H1 (cell line): Measurements from ENCODE around the gene PRKCA. TPM values are rescaled to one million over a fixed set of nuclear protein-coding genes. Genes with fewer than 3 reads are reported as not detected.

Experiments used
- CTCF ChIA-PET: fragments of 300-600 bp; sonication (Branson Sonifier 250); formaldehyde crosslinking; loops from one replicate; lab custom pipeline; 2021; ENCODE audit not compliant: partially characterized antibody; lab: Charles Lee
- POLR2A ChIA-PET: fragments of 300-600 bp; sonication (Branson Sonifier 250); formaldehyde crosslinking; loops from one replicate; lab custom pipeline; 2021; ENCODE audit warnings: inconsistent platforms; ENCODE audit not compliant: partially characterized antibody; lab: Charles Lee
- DNase-seq, 2 experiments: peaks; one replicate each; pipeline versions ENCODE4 v3.0.0 to v3.0.0-alpha.2; 2010 to 2022; ENCODE audit warnings: low spot score in 2 of 2, low read depth in 1 of 2, mixed read lengths in 1 of 2
- FAIRE-seq: peaks from 2 replicates; lab custom pipeline; 2011; peaks lifted over from hg19 to GRCh38; lab: Jason Lieb, UNC
- H2AFZ ChIP-seq: 2 replicates; pipeline ENCODE4 v1.8.1; 2012; ENCODE audit warnings: low read length, inconsistent platforms
- H2AK5ac ChIP-seq: 2 replicates; pipeline ENCODE4 v1.6.1; 2013; ENCODE audit warnings: low read depth, low read length
- H2BK120ac ChIP-seq: replicated peaks from 2 replicates; pipeline ENCODE3; 2013; ENCODE audit warnings: low read depth, low read length, inconsistent platforms
- H2BK12ac ChIP-seq: 2 replicates; pipeline ENCODE4 v1.6.1; 2013; ENCODE audit warnings: low read depth, low read length
- H2BK15ac ChIP-seq: 2 replicates; pipeline ENCODE4 v1.6.1; 2013; ENCODE audit warnings: low read length
- H2BK20ac ChIP-seq: 2 replicates; pipeline ENCODE4 v1.6.1; 2013; ENCODE audit warnings: low read length
- H2BK5ac ChIP-seq: 2 replicates; pipeline ENCODE4 v1.6.1; 2013; ENCODE audit warnings: low read depth, low read length
- H3K14ac ChIP-seq: 2 replicates; pipeline ENCODE4 v1.6.1; 2013; ENCODE audit warnings: inconsistent platforms; ENCODE audit not compliant: insufficient read length
- H3K18ac ChIP-seq: 2 replicates; pipeline ENCODE4 v1.6.1; 2013; ENCODE audit warnings: low read length; ENCODE audit errors: extremely low read depth
- H3K23ac ChIP-seq: 2 replicates; pipeline ENCODE4 v1.6.1; 2013; ENCODE audit warnings: inconsistent platforms; ENCODE audit not compliant: insufficient read length
- H3K23me2 ChIP-seq: 2 replicates; pipeline ENCODE4 v1.6.1; 2013; ENCODE audit warnings: low read depth, low read length
- H3K27ac ChIP-seq: 2 replicates; pipeline ENCODE4 v1.6.1; 2011; ENCODE audit warnings: low read depth, low read length, inconsistent platforms
- H3K27me3 ChIP-seq, 4 experiments: replicated peaks in 1 of 4; 1 replicate in 1 of 4; 2 replicates in 3 of 4; pipeline versions ENCODE4 v1.6.1 to v1.8.1; 2011 to 2013; ENCODE audit warnings: low read length in 3 of 4, mild to moderate bottlenecking in 3 of 4, inconsistent platforms in 2 of 4, mixed read lengths in 2 of 4, moderate library complexity in 1 of 4; ENCODE audit not compliant: control insufficient read depth in 3 of 4, insufficient read depth in 3 of 4; ENCODE audit errors: extremely low read depth in 1 of 4
- H3K36me3 ChIP-seq, 4 experiments: 2 replicates each; pipeline versions ENCODE4 v1.6.1 to v1.8.1; 2011 to 2013; ENCODE audit warnings: mild to moderate bottlenecking in 4 of 4, low read length in 3 of 4, moderate library complexity in 2 of 4, control low read depth in 1 of 4, inconsistent platforms in 1 of 4; ENCODE audit not compliant: insufficient read depth in 4 of 4, control insufficient read depth in 2 of 4
- H3K4ac ChIP-seq: replicated peaks from 2 replicates; pipeline ENCODE3; 2013; ENCODE audit warnings: low read length, low read depth, mixed read lengths, inconsistent platforms; ENCODE audit not compliant: insufficient read length
- H3K4me1 ChIP-seq, 4 experiments: replicated peaks in 1 of 4; 1 replicate in 1 of 4; 2 replicates in 3 of 4; pipeline versions ENCODE4 v1.6.1 to v1.8.1; 2011 to 2013; ENCODE audit warnings: low read length in 3 of 4, inconsistent platforms in 2 of 4, mixed read lengths in 1 of 4; ENCODE audit not compliant: insufficient read depth in 4 of 4, control insufficient read depth in 3 of 4
- H3K4me2 ChIP-seq, 2 experiments: 2 replicates each; pipeline versions ENCODE4 v1.6.1 to v1.8.1; 2011 to 2013; ENCODE audit warnings: low read depth in 2 of 2, low read length in 2 of 2, control low read depth in 1 of 2, inconsistent platforms in 1 of 2, mild to moderate bottlenecking in 1 of 2; ENCODE audit not compliant: insufficient read depth in 1 of 2
- H3K4me3 ChIP-seq, 4 experiments: fragments of 200-600, 300-600 bp in 1 of 4; sonication (generic), shearing (Covaris generic), sonication (Bioruptor Twin) in 1 of 4; 2 replicates each; pipeline versions ENCODE4 v1.5.1 to v1.8.1; 2011 to 2016; ENCODE audit warnings: low read length in 4 of 4, low read depth in 3 of 4, control low read depth in 2 of 4, inconsistent platforms in 2 of 4, mild to moderate bottlenecking in 2 of 4, mixed read lengths in 1 of 4, moderate library complexity in 1 of 4; ENCODE audit not compliant: insufficient read depth in 2 of 4; ENCODE audit errors: extremely low read depth in 1 of 4
- H3K56ac ChIP-seq: replicated peaks from 2 replicates; pipeline ENCODE3; 2013; ENCODE audit warnings: low read depth, mild to moderate bottlenecking, mixed read lengths, low read length, inconsistent platforms; ENCODE audit not compliant: insufficient read length
- H3K79me1 ChIP-seq: 2 replicates; pipeline ENCODE4 v1.6.1; 2013; ENCODE audit warnings: low read depth, low read length, control low read depth
- H3K79me2 ChIP-seq, 2 experiments: 2 replicates each; pipeline versions ENCODE4 v1.6.1 to v1.8.1; 2012 to 2013; ENCODE audit warnings: low read length in 2 of 2, mild to moderate bottlenecking in 2 of 2, inconsistent platforms in 1 of 2; ENCODE audit not compliant: insufficient read depth in 2 of 2, control insufficient read depth in 1 of 2
- H3K9ac ChIP-seq, 4 experiments: replicated peaks in 1 of 4; 1 replicate in 1 of 4; 2 replicates in 3 of 4; pipeline versions ENCODE4 v1.6.1 to v1.8.1; 2011 to 2013; ENCODE audit warnings: low read depth in 3 of 4, low read length in 3 of 4, control low read depth in 2 of 4, mild to moderate bottlenecking in 2 of 4, moderate library complexity in 2 of 4, inconsistent platforms in 1 of 4; ENCODE audit errors: extremely low read depth in 1 of 4
- H3K9me3 ChIP-seq, 2 experiments: 2 replicates each; pipeline versions ENCODE4 v1.6.1 to v1.8.1; 2012 to 2013; ENCODE audit warnings: mild to moderate bottlenecking in 2 of 2, moderate library complexity in 2 of 2, control low read depth in 1 of 2, inconsistent platforms in 1 of 2, low read depth in 1 of 2, low read length in 1 of 2, mixed read lengths in 1 of 2; ENCODE audit not compliant: insufficient read depth in 2 of 2
- H4K20me1 ChIP-seq, 2 experiments: replicated peaks in 1 of 2; 2 replicates each; pipeline versions ENCODE3 to v1.8.1; 2011 to 2013; ENCODE audit warnings: inconsistent platforms in 2 of 2, low read length in 2 of 2, mild to moderate bottlenecking in 1 of 2; ENCODE audit not compliant: insufficient read depth in 2 of 2, control insufficient read depth in 1 of 2
- H4K5ac ChIP-seq: 2 replicates; pipeline ENCODE4 v1.6.1; 2013; ENCODE audit warnings: low read length, low read depth, mixed read lengths, inconsistent platforms; ENCODE audit not compliant: insufficient read length
- H4K8ac ChIP-seq: 2 replicates; pipeline ENCODE4 v1.8.0; 2013; ENCODE audit warnings: mild to moderate bottlenecking, moderate library complexity, low read length, inconsistent platforms; ENCODE audit not compliant: insufficient read depth; ENCODE audit errors: extremely low read depth
- H4K91ac ChIP-seq: replicated peaks from 2 replicates; pipeline ENCODE3; 2013; ENCODE audit warnings: low read length, mixed read lengths, inconsistent platforms; ENCODE audit not compliant: insufficient read length
- RNF2 ChIP-seq: fragments of 200-900, 300-1000 bp; sonication (generic); IDR thresholded peaks from 2 replicates; pipeline ENCODE4 v1.7.1; 2016; ENCODE audit warnings: borderline replicate concordance, low read depth, mild to moderate bottlenecking, antibody characterized with exemption, low read length; ENCODE audit not compliant: poor library complexity, severe bottlenecking; ENCODE audit errors: missing control alignments
- SIN3A ChIP-seq, 2 experiments: IDR thresholded peaks in 1 of 2; conservative IDR thresholded peaks in 1 of 2; 2 replicates each; pipeline ENCODE4 v1.6.1; 2011 to 2012; ENCODE audit warnings: low read length in 2 of 2, improper control_type of control experiment in 1 of 2, low read depth in 1 of 2, mild to moderate bottlenecking in 1 of 2
- SUZ12 ChIP-seq: fragments of 200-600 bp; sonication (generic); IDR thresholded peaks from 2 replicates; pipeline ENCODE4 v1.6.1; 2012; ENCODE audit warnings: mild to moderate bottlenecking, inconsistent platforms, low read length, moderate library complexity, mixed read lengths
- TAF7 ChIP-seq: optimal IDR thresholded peaks from 2 replicates; pipeline ENCODE3; 2011; ENCODE audit warnings: low read depth, mild to moderate bottlenecking, inconsistent platforms, low read length, moderate library complexity, borderline replicate concordance
- YY1 ChIP-seq: IDR thresholded peaks from 2 replicates; pipeline ENCODE4 v1.6.1; 2011; ENCODE audit warnings: low read depth, mild to moderate bottlenecking, low read length
- WGBS, 2 experiments: shearing (Covaris generic) in 1 of 2; methylation state at CpG; one replicate each; pipeline versions ENCODE4 v1.1.6 to v1.1.7; 2013 to 2015; ENCODE audit warnings: low lambda C conversion rate in 2 of 2, mixed read lengths in 2 of 2, inconsistent platforms in 1 of 2, low coverage in 1 of 2, missing lambda C conversion rate in 1 of 2; ENCODE audit not compliant: insufficient replicate concordance in 2 of 2, insufficient coverage in 1 of 2, insufficient read length in 1 of 2; ENCODE audit errors: extremely low coverage in 1 of 2, missing lambda C conversion rate in 1 of 2; 5-methylcytosine and 5-hydroxymethylcytosine counted together
- polyA plus RNA-seq, 7 experiments: library from polyadenylated mRNA; depleted of rRNA in 3 of 7; stranded (reverse) in 5 of 7; unstranded in 2 of 7; fragments of >200 nt in 5 of 7; fragments of 200-250 nt in 2 of 7; gene quantifications; 1 replicate in 5 of 7; 2 replicates in 1 of 7; 4 replicates in 1 of 7; pipeline versions ENCODE4 v1.2.1 to v1.2.3, GENCODE V29; 2011 to 2013; ENCODE audit warnings: missing spikeins in 2 of 7, mixed read lengths in 2 of 7
- total RNA-seq: library from RNA; stranded (reverse); fragmentation: NEBNext Ultra II Directional; extraction: Animal tissue kit (Norgen Biotek cat#: 25700); gene quantifications from 2 replicates; pipeline ENCODE4 v1.2.1, GENCODE V29; 2021

The PRKCA gene
- total and polyA plus RNA-seq, 2 of the 8 experiments (the other 6 are each of a cell fraction or from before 2014, with no cell fraction given): 5.8 to 17.8 TPM

DNA sequence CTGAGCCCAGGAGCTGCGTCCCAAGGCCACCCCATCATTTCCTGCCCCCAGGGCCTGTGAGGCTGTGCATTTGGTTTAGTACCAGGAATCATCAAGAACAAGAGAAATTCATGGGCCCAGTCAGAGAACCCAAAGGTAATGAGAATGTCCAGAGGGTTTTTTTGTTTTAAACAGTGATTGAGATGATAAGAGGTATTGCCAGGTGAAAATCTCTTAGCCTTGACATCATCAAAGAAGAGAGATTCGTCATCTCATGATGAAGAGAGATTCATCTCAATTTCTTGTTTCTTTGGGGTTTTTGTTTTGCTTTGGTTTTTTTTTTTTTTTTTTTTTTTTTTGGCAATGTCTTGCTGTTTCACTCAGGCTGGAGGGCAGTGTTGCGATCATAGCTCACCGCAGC is 361.9 kb downstream of the PRKCA start:
- Histone ChIP-seq H3K4me1 (peaks cover 0 to 5% (median 0%) of the 10 kb centered on the region in 4 experiments; a peak in 1 of 7 replicates), H3K79me2 (no peaks in the 10 kb centered on the region), H3K4me3 (no peak overlapping the region), H2AFZ (no peak overlapping the region), H4K20me1 (no peaks in the 10 kb centered on the region), H2BK20ac (no peak overlapping the region), H3K4ac (no peak overlapping the region), H3K36me3 (no peaks in the 10 kb centered on the region), H4K8ac (0 out of 2 replicates have a peak overlapping the region, but pooled peaks have one; percentile 22), H3K23me2 (no peaks in the 10 kb centered on the region), H3K14ac (no peak overlapping the region), H2AK5ac (no peak overlapping the region), H2BK5ac (no peak overlapping the region), H3K56ac (no peak overlapping the region), H2BK120ac (no peak overlapping the region), H3K4me2 (no peak overlapping the region), H3K9ac (no peak overlapping the region), H2BK12ac (no peak overlapping the region), H3K27me3 (no peaks in the 10 kb centered on the region), H3K18ac (no peak overlapping the region), H4K5ac (no peak overlapping the region), H4K91ac (no peak overlapping the region), H3K79me1 (no peaks in the 10 kb centered on the region), H2BK15ac (no peak overlapping the region), H3K9me3 (no peaks in the 10 kb centered on the region), H3K23ac (no peak overlapping the region), H3K27ac (no peak overlapping the region)
- ChIA-PET POLR2A (no interaction called here), CTCF (interaction anchor here (1.1 kb wide), 1 partner anchor 10 kb away, joined by 3 read pairs; no protein-coding TSS in a partner anchor)
- WGBS, 2 experiments: 94% methylated on average over 4 of the region's 4 CpGs; no CpG with 5 or more reads in 1 of the 2 experiments
- FAIRE-seq: no peak
- no peak for DNase-seq
- TF ChIP-seq SUZ12 (no peak), TAF7 (no peak), SIN3A (conservative IDR thresholded peaks at IDR 0.05 in 1 of 2, IDR thresholded peaks at IDR 0.05 in 1 of 2; ENCODE audit: low read depth in 1 of 2, low read length in 2 of 2) (no peak), RNF2 (no peak), YY1 (no peak)
